Vagina (tissue), 2 donors: ENCODE data around the gene HNRNPA3.

ENCODE experiments used
- CTCF ChIP-seq, 3 experiments: fragments of 450-650 bp in 2 of 3; fragments of 200-600 bp in 1 of 3; sonication (generic) in 1 of 3; IDR thresholded peaks; one replicate each; pipeline ENCODE4 v1.5.1; 2017 to 2019; ENCODE audit warnings: antibody characterized with exemption in 3 of 3, mild to moderate bottlenecking in 2 of 3, moderate library complexity in 2 of 3
- POLR2A ChIP-seq, 2 donors: fragments of 450-650 bp; IDR thresholded peaks; one replicate each; pipeline ENCODE4 v1.6.1; 2017; ENCODE audit warnings: antibody characterized with exemption in 2 of 2, mild to moderate bottlenecking in 2 of 2, moderate library complexity in 2 of 2
- POLR2AphosphoS5 ChIP-seq, 2 donors: sonication (generic); formaldehyde crosslinking; IDR thresholded peaks; one replicate each; pipeline ENCODE4 v1.9.0; 2017; ENCODE audit warnings: antibody characterized with exemption in 2 of 2, mild to moderate bottlenecking in 2 of 2, low read depth in 1 of 2; ENCODE audit not compliant: insufficient read depth in 1 of 2

GRCh38 chr2:177245010-177245422 is 32.4 kb downstream of the HNRNPA3 start:
- TF ChIP-seq CTCF (IDR thresholded peaks at IDR 0.05) (no peak), POLR2A (IDR thresholded peaks at IDR 0.05) (no peak), POLR2AphosphoS5 (IDR thresholded peaks at IDR 0.05; ENCODE audit: insufficient read depth in 1 of 2, low read depth in 1 of 2) (no peak)
